GM12801 (cell line): Measurements from ENCODE around the gene AGBL4.

Experiments
- TF ChIP-seq, protein P1 (sequence below): IDR thresholded peaks from one replicate; pipeline ENCODE4 v1.5.1; 2011; ENCODE audit warnings: control low read depth; ENCODE audit not compliant: insufficient read length; ENCODE audit errors: extremely low read depth

AGBL4 gene

DNA sequence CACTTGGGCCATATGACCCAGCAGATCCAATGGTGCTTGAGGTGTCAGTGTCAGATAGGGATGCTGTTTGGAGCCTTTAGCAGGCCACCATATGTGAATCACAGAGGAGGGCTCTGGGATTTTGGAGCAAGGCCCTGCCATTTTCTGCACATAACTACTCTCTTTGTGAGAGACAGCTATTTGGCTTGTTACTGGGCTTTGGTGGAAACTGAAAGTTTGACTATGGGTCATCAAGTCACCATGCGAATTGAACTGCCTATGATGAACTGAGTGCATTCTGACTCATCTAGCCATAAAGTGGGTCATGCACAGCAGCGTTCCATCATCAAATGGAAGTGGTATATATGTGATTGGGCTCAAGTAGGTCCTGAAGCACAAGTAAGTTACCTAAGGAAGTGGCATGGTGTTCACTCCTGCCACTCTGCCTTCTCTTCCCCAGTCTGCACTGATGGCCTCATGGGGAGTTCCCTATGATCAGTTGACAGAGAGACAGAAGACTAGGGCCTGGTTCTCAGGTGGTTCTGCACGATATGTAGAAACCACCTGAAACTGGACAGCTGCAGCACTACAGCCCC, 447.3 kb downstream of the AGBL4 start:
- TF ChIP-seq, protein P1, sequence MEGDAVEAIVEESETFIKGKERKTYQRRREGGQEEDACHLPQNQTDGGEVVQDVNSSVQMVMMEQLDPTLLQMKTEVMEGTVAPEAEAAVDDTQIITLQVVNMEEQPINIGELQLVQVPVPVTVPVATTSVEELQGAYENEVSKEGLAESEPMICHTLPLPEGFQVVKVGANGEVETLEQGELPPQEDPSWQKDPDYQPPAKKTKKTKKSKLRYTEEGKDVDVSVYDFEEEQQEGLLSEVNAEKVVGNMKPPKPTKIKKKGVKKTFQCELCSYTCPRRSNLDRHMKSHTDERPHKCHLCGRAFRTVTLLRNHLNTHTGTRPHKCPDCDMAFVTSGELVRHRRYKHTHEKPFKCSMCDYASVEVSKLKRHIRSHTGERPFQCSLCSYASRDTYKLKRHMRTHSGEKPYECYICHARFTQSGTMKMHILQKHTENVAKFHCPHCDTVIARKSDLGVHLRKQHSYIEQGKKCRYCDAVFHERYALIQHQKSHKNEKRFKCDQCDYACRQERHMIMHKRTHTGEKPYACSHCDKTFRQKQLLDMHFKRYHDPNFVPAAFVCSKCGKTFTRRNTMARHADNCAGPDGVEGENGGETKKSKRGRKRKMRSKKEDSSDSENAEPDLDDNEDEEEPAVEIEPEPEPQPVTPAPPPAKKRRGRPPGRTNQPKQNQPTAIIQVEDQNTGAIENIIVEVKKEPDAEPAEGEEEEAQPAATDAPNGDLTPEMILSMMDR = no peak

DNA sequence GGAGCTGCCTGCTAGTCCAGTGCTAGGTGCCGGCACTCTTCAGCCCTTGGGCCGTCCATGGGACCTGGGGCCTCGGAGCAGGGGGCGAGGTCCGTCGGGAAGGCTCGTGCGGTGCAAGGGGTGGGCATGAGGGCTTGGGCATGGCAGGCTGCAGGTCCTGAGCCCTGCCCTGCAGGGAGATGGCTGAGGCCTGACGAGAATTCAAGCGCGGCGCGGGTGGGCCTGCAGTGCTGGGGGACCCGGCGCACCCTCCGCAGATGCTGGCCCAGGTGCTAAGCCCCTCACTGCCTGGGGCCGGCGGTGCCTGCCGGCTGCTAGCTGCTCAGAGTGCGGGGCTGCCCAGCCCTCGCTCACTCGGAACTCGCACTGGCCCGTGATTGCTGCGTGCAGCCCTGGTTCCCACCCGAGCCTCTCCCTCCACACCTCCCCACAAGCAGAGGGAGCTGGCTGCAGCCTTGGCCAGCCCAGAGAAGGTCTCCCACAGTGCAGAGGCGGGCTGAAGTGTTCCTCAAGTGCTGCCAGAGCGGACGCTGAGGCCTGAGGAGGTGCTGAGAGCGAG, 467.0 kb downstream of the AGBL4 start:
- TF ChIP-seq, protein P1 = no peak

DNA sequence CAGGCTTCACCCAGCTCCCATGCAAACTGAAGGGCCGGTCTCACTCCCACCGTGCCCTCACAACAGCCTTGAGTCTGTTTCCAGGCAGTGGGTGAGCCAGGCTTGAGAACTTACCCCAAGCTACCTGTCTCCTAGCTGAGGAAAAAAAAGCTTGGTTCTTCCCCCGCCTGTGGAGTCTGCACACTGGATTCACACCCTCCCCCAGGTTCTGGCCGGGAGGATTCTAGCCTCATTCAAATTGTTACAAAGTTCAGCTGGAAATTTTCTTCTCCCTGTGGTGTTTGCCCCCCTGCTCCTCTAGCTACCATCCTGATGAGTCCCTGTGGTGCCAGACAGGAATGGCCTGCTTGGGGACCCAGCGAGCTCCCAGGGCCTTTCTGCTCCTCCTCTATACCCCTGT, 471.7 kb downstream of the AGBL4 start:
- TF ChIP-seq, protein P1 = no peak

DNA sequence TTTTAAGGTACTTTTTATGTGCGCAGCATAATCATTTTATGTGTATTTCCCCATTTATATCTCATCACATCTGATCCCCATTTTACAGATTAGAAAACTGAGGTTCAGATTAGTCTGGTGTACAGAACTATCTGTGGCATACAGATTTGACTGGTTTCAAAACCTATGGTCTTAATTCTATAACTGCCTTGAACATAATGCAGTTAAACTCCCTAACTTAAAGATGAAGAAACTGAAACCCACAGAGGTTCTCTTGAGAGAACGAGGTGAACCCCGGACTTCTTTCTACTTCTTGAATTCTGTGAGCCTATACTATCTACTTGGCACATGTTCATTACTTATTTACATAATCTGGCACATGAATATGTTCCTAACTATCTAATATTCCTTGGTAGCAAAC, 479.1 kb downstream of the AGBL4 start:
- TF ChIP-seq, protein P1 = no peak

DNA sequence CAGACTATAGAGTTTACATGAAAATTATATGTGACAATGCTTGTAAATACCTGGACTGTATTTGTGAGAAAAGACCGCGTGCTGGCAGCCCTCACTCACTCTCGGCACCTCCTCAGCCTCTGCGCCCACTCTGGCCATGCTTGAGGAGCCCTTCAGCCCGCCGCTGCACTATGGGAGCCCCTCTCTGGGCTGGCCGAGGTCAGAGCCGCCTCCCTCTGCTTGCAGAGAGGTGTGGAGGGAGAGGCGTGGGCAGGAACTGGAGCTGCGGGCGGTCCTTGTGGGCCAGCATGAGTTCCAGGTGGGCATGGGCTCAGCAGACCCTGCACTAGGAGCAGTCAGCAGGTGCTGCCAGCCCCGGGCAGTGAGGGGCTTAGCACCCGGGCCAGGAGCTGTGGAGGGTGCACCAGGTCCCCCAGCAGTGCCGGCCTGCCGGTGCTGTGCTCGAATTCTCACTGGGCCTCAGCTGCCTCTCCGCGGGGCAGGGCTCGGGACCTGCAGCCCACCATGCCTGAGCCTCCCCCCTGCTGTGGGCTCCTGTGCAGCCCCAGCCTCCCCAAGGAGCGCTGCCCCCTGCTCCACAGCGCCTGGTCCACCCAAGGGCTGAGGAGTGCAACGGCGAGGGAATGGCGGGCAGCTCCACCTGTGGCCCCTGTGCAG, 482.5 kb downstream of the AGBL4 start:
- TF ChIP-seq, protein P1 = no peak

DNA sequence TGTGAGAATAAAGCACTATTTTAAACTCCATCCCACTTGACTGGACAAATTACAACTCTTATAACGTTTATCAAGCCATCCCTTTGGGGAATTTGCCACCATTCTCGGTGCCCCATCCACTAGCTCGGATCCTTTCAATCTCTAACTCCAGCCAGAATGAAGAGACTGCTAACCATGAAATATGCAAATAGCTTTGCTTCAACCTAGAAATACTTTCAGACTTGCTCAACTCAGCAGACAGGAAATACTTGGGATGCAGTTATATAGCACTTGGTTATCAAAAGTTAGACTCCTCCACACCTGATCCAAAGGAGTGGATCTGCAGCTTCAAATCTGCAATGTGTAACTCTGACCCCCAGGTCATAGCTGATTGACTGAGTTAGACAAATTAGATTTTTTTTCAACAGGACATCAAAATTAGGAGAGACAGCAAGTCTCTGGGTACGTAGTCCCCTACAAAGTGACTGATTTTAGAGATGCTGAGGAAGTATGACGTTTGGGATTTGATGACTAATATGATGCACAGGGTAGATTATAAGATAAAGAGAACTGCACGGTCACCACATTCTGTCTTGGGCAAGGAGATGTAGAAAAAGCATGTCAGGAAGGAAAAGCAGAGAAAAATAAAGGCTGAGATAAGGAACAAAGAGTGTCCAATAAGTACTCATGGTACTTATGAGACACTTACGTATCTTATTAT, 496.0 kb downstream of the AGBL4 start:
- TF ChIP-seq, protein P1 = no peak

DNA sequence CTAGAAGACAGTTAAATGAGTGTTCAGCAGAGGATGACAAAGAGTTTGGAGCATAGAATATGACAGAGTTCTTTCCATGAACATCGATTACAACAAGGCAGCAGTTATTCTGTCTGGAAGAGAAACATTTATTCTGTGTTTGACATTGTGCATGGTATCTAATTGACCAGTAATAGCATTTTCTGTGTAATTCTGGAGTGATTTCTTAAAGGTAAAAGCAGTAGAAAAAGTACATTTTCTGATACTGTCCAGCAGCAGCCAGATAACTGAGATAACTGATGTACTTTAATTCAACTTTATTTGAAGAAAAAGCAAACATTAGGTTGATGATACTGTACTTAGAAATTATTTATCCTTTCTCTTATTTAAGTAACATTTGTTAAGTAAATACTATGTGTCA, 497.1 kb downstream of the AGBL4 start:
- TF ChIP-seq, protein P1 = no peak
